ENCODE results near the gene MGAT4A.

DNA sequence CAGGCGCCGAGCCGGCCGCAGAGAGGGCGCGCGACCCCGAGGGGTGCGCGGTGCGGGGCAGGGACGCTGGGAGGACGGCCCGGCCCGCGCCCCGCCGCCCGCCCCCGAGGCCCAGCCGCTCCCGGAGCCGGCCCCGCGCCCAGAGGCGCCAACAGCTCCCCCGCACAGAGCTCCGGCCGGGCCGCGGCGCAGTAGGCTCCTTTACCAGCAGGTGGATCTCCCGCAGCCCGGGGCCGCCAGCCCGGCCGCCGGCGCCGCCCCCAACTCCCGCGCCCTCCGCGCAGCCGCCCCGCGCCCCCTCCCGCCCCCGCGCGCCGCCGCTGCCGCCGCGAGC, 258 bp downstream of the MGAT4A start:
- TF ChIP-seq, protein P1, sequence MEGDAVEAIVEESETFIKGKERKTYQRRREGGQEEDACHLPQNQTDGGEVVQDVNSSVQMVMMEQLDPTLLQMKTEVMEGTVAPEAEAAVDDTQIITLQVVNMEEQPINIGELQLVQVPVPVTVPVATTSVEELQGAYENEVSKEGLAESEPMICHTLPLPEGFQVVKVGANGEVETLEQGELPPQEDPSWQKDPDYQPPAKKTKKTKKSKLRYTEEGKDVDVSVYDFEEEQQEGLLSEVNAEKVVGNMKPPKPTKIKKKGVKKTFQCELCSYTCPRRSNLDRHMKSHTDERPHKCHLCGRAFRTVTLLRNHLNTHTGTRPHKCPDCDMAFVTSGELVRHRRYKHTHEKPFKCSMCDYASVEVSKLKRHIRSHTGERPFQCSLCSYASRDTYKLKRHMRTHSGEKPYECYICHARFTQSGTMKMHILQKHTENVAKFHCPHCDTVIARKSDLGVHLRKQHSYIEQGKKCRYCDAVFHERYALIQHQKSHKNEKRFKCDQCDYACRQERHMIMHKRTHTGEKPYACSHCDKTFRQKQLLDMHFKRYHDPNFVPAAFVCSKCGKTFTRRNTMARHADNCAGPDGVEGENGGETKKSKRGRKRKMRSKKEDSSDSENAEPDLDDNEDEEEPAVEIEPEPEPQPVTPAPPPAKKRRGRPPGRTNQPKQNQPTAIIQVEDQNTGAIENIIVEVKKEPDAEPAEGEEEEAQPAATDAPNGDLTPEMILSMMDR (IDR thresholded peaks at IDR 0.05) = peak in 3 of 6 experiments; percentile 14 to 31 (median 24)
- TF ChIP-seq POLR2A (IDR thresholded peaks at IDR 0.05) = no peak
